HG03378 (cell line): ENCODE results near the gene CA6.
"Not testable (repeated sequence)": the region's sequence is repeated elsewhere in the genome, so short reads cannot be mapped to it uniquely, and the experiment has no call there.

Experiments
- ATAC-seq: cut with Tn5 transposase; IDR thresholded peaks from one replicate; pipeline ENCODE4 v1.9.1; 2021; ENCODE audit warnings: mild to moderate bottlenecking, moderate library complexity; ENCODE audit not compliant: unreplicated experiment

Gene CA6

DNA sequence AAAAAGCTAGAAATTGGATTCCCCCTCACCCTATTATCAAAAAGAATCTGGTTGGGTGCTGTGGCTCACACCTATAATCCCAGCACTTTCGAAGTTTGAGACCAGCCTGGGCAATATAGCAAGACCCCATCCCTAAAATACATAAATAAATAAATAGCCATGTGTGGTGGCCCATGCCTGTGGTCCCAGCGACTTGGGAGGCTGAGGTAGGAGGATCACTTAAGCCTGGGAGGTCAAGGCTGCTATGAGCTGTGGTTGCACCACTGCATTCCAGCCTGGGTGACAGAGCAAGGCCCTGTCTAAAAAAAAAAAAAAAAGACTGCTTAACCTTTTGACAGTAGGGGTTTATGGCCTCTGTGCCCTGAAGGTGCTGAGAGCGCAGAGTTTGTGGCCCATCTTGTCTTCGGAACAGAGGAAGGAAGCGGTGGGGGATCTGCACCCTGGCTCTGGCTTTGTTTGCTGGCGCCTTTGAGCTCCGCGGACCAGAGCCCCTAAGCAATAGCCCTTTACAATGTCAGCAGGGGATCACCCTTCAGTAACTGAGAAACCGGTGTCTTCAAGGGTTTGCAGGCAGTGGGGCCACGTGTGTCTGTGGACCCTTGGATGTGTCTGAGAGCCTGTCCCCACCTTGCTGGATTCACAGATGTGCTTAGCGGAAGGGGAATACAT lies 58.5 kb downstream of the CA6 start:
- ATAC-seq: no peak

DNA sequence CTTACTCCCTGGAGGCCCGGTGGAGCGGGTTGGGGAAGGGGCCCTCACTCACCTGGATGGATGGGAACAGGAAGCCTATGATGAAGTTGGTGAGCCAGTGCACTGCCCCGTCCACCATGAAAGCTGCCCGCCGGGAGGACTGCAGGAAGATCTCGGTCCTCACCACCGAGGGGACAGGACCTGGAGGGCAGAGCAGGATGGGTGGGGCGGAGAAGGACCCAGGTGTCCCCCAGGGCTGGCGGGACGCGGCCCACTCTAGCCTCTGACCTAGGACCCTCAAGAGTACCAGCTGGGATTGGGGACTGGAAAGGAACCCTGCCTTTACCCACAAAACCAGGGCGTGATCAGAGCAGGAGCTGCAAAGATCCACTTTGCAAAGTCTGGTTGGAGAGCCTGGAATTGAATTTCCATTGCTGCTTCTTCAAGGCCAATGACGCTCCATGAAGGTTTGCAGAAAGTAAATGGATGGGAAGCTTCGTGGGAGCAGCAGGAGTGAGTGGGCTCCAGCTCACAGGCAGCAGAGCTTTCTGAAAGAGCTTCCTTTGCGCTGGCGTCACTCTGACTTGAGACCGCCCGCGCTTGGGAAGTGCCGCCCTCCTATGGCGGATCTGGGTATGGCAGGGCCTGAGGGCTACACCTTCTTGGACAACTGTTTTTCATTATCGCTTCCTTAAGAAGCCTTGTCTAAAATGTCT lies 59.2 kb downstream of the CA6 start:
- no peak for ATAC-seq

DNA sequence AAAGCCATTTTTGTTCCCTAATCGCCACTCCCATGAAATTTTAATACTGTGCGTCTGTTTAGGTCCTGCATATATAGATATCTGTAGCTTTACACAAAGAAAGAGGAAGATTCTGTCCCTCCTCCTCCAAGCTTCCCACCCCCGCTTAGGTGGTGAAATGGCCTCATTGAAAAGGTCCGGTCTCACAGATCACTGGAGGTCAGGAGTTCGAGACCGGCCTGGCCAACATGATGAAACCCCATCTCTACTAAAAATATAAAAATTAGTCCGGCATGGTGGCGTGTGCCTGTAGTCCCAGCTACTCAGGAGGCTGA lies 59.7 kb downstream of the CA6 start:
- ATAC-seq: no peak

GRCh38 chr1:9006956-9007615 lies 61.4 kb downstream of the CA6 start:
- no peak for ATAC-seq

- no peak for ATAC-seq
Measured at GRCh38 chr1:9008236-9008635, 62.6 kb downstream of the CA6 start.

- no peak for ATAC-seq
Measured at GRCh38 chr1:9009438-9010370, 64.0 kb downstream of the CA6 start.

DNA sequence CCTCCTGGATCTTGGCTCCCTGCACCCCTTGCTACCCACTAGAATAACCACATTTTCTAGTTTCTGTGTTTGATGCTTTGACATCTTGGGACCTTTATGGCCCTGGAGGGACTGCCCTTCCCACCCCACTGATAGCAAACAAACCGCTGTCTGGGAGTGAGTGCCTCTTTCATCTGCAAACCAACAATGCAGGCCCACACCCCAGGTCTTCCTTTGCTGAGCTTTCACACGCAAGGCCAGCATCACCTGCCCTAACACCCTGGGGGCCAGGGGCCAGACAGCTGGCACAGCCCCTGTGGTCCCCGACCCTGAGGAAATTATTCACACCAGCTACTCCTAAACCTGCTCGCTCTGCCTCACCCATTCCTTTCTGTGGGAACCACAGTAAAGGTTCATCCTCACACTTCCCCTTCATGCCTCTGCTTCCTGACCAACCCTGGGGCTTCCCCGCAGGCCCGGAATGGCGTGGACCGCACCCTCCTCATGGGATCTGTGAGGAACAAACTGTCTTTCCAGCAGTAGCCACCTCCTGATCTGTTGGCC lies 65.2 kb downstream of the CA6 start:
- ATAC-seq: no peak

DNA sequence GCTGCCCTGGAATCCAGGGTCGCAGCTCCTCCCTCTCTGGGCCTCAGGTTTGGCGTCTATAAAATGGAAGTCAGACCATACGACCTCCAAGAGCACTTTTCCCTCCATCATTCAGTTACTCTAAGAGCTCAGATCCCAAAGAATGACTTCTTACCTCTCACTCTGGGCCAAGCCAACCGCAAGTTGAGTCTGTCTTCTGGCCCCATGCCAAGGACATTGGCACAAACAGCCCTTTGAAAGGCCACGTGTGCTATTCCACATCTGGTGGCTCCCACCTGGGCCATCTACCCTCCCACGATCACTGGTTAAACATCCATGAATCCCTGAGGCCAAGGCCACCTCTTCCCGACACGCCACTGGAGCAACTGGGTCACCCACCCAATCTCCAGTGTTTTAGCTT lies 68.2 kb downstream of the CA6 start:
- no peak for ATAC-seq

DNA sequence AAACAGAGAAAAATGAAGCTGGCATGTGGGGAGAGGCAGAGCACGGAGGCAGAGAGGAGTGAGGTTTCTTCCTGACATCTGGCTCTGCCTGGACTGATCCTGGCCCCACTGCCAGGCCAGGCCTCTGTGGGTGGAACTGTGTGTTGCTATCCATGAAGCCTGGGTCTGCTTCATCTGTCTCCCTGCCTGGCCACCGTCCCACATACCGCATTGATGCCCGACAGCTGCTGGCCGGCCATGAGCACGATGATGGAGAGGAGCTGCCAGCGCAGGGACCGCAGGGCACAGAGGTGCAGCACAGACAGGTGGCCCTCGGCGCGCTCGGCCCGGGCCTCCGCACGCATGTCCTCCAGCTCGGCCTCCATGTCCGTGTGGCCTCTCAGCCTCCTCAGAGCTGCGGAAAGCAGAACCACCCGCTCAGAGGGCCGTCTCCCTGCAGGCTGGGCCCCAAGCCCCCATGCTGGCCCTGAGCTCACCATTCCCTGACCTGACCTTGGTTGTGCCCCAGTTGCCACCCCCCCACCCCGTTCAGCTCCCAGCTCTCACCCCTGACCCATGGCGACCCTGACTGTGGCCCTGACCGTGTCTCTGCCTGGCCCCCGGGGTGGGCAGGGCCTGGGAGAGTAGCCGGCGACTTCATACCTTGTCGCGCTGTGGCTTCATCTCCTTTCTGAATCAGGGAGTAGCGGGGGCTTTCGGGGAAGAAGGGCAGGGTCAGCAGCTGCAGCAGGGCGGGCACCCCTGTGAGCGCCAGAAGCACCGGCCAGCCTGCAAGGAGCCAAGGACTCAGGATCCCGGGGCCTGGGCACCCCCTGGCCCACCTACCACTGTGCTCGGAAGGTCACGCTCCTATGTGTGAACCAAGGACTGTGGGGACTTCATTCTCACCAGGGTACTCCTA lies 69.1 kb downstream of the CA6 start:
- no peak for ATAC-seq

DNA sequence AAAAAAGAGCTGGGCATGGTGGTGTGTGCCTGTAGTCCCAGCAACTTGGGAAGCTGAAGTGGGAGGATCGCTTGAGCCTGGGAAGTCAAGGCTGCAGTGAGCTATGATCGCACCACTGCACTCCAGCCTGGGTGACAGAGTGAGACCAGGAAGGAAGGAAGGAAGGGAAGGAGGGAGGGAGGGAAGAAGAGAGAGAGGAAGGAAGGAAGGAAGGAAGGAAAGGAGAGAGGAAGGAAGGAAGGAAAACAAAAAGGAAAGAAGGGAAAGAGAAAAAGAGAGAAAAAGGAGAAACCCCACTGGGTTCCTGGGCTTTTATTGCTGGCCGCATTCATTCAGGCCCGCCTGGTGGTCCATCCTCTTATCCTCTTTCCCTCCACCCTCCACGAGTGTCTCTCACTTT lies 70.8 kb downstream of the CA6 start:
- ATAC-seq: no peak

DNA sequence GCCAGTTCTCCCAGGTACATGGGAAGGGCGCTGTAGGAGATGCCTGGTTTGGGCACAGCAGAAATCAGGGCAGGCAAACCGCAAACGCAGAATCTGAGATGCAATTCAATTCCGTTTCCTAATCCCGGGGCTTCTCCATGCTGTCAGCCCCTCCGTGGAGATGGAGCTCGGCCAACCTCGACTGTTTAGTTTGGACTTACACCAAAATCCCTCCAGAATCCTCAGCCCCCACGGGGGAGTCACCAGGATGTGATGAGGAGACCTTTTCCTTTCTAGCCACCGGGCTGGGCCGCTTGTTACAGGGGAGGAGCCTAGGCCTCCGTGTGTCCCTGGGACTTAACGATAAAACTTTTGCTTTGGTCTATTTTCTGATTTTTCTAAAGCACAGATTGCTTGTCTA lies 72.7 kb downstream of the CA6 start:
- no peak for ATAC-seq

DNA sequence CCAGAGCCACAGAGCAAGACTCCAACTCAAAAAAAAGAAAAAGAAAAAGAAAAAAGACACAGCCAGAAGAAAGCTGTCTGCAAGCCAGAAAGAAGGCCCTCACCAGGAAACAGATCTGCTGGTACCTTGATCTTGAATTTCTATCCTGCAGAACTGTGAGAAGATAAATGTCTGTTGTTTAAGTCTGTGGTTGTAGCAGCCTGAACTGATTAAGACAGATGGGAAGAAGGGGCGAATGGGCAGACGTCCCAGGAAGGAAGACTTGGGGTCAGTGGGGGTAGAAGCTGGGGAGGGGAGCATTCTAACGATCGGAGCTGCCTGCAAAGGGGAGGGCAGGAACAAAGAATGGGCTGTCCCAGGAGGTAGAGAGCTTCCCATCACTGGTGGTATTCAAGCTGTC lies 74.2 kb downstream of the CA6 start:
- ATAC-seq: no peak

GRCh38 chr1:9020305-9020704 lies 74.6 kb downstream of the CA6 start:
- ATAC-seq: no peak

- ATAC-seq: not testable (repeated sequence)
Measured at GRCh38 chr1:9022026-9022738, 76.5 kb downstream of the CA6 start.

- ATAC-seq: no peak
Measured at GRCh38 chr1:9022773-9023172, 77.1 kb downstream of the CA6 start.
